Mucosa of stomach (tissue), 1 donor: Measurements from ENCODE around the gene CCNY.
A peak's percentile ranks its signal among the peaks of the same experiment; 100 is the strongest.
"Not testable (repeated sequence)": the region's sequence is repeated elsewhere in the genome, so short reads cannot be mapped to it uniquely, and the experiment has no call there.

Source experiments
- H3K27me3 ChIP-seq: one replicate; pipeline ENCODE4 v1.7.0; 2013; ENCODE audit warnings: mild to moderate bottlenecking, low read length; ENCODE audit not compliant: control insufficient read depth, insufficient read depth
- H3K36me3 ChIP-seq: one replicate; pipeline ENCODE4 v1.7.0; 2013; ENCODE audit warnings: low read length; ENCODE audit not compliant: control insufficient read depth, insufficient read depth
- H3K4me1 ChIP-seq: one replicate; pipeline ENCODE4 v1.7.0; 2013; ENCODE audit warnings: mild to moderate bottlenecking, low read length; ENCODE audit not compliant: control insufficient read depth, insufficient read depth
- H3K4me3 ChIP-seq: one replicate; pipeline ENCODE4 v1.7.0; 2013; ENCODE audit warnings: low read length
- H3K9ac ChIP-seq: one replicate; pipeline ENCODE4 v1.7.0; 2013; ENCODE audit warnings: mild to moderate bottlenecking, low read length, moderate library complexity
- H3K9me3 ChIP-seq: one replicate; pipeline ENCODE4 v1.7.0; 2013; ENCODE audit warnings: mild to moderate bottlenecking, low read length, moderate library complexity; ENCODE audit not compliant: control insufficient read depth
- donor health status: Pancreatic carcinoma.

Gene CCNY

DNA sequence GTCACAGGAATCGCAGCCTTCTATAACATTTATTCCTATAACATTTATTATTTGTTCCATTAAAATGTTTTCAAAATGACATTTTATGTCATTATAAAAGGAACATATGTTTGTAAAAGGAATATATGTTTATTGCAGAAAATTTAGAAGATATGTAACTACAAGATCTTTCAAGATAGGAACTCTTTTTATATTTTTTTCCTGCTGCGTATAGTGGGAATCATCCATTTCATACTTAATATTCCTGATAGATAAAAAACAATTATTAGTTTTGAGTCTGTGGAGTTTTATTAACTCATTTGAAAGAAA is 55.6 kb downstream of the CCNY start:
- Histone ChIP-seq H3K27me3 (no peaks in the 10 kb centered on the region), H3K4me1 (peaks cover 13% of the 10 kb centered on the region), H3K9ac (no peak overlapping the region), H3K4me3 (no peak overlapping the region), H3K9me3 (no peaks in the 10 kb centered on the region), H3K36me3 (no peaks in the 10 kb centered on the region)

DNA sequence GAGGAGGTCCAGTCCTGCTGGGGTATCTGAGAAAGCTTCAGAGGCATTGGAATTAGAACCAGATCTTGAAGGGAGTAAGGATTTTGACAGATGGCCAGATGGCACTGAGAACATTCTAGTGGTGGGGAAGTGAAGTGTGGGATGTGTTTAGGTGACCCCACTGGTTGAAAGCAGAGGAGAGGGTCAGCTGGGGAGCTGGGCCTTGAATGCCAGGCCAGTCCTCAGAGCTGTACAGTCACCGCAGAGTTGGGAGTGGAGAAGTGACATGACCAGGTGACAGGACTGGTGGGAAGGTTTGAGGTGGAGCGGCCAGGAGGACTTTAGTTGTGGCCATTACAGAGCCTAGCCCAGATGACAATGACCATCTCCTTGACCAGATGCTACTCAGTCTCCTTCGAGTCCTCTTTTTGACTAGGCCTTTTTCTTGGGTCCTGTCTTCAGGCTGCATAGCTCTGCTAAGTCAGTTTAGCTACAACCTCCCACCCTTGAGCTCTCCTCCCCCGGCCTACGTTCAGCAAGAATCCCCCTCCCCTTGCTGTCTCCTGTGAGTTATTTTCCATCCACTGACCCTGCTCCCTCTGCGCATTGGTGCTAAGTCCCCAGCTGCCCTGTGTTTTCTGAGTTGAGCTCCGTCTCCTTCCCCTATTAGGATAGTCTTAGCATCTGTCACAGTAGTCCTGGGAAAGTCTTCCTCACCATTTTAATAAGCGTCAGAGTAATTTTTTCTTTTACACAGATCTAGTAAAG is 56.3 kb downstream of the CCNY start:
- H3K4me3 ChIP-seq = no peak overlapping the region
- H3K9me3 ChIP-seq = no peaks in the 10 kb centered on the region
- H3K9ac ChIP-seq = no peak overlapping the region
- H3K36me3 ChIP-seq = no peaks in the 10 kb centered on the region
- no peaks in the 10 kb centered on the region for H3K27me3 ChIP-seq
- peaks cover 5% of the 10 kb centered on the region for H3K4me1 ChIP-seq

DNA sequence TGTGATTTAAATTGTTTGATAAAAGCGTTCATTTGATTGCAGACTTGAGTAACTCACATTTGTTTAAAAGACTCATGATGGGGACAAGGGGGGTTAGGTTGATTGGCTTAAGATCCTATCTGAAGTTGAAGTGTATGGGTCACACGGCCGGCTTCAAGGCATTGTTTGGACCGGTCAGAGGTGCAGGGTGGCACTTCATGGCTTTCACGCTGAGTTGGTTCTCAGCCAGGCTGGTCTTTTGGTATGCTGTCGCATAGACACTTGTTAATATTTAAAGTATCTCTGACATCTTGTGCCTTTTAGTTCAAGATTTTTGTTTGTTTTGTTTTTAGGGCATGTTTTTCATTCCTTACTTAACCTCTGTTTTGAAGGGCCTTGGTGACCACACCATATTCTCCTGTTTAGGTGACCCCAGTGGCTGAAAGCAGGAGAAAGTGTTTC is 58.1 kb downstream of the CCNY start:
- H3K9ac ChIP-seq = peak overlapping the region; percentile 14
- H3K36me3 ChIP-seq = no peaks in the 10 kb centered on the region
- H3K4me1 ChIP-seq = peaks cover 4% of the 10 kb centered on the region
- no peaks in the 10 kb centered on the region for H3K9me3 ChIP-seq
- no peaks in the 10 kb centered on the region for H3K27me3 ChIP-seq
- no peak overlapping the region for H3K4me3 ChIP-seq

DNA sequence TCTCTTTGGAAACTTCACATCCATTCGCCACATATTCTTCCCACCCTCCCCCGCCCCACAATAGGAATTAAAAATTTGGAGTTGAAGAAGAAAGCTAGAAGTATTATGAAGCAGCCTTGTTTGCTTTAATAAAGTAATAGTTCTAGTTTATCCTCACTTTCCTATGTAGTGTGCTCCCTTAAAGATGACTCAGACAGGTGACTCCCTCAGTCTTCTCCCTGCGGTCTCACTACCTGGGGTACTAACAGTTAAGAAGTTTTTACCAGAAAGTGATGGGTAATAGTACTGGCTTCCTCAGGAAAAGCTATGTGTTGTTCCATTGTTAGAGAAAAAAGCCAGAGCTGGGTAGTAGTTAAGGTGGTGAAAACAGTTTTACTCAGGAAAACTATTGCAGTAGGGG is 58.6 kb downstream of the CCNY start:
- H3K4me3 ChIP-seq = no peak overlapping the region
- H3K9me3 ChIP-seq = no peaks in the 10 kb centered on the region
- peaks cover 8% of the 10 kb centered on the region for H3K4me1 ChIP-seq
- no peaks in the 10 kb centered on the region for H3K36me3 ChIP-seq
- no peaks in the 10 kb centered on the region for H3K27me3 ChIP-seq
- H3K9ac ChIP-seq = no peak overlapping the region

DNA sequence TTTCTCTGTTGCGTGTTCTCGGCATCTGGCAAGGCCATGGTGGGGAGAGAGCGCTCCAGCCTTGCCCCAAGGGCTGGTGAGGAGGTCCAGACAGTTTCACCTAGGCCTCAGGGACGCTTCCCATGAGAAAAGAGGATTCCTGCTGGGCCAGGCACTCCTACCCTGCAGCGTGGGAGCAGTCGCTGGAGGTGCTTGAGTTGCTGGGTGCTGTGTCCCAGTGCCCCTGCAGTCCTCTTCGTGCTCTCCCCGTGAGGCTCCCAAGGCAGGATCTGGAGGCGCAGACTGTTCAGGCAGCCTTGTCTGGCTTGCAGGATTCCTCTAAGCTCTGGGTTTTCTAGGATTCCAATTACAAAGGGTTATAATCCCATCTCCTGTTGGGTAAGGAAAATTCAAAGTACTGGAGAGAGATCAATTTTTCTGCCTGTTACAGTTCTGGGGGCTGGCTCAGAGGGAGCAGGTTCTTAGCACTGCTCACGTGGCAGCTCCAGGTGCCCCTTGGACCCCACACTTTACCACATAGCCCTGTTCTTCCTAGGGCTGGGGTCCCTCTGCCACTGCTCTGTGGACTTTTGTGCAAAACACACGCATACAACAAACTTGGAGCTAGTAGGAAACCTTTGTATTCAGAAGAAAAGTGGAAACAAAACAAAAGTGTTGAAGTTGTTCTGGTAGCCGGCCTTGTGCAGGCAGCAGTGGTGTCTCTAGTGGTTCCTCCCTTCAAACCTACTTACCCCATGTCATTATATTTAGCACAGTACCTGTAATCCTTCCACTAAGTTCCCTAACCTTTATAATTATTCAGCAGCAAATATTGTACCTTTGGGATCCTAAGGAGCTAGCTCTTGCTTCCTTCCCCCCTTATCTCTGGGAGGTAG is 60.5 kb downstream of the CCNY start:
- peaks cover 18% of the 10 kb centered on the region for H3K4me1 ChIP-seq
- H3K4me3 ChIP-seq = no peak overlapping the region
- H3K27me3 ChIP-seq = no peaks in the 10 kb centered on the region
- H3K9me3 ChIP-seq = no peaks in the 10 kb centered on the region
- no peak overlapping the region for H3K9ac ChIP-seq
- H3K36me3 ChIP-seq = no peaks in the 10 kb centered on the region

DNA sequence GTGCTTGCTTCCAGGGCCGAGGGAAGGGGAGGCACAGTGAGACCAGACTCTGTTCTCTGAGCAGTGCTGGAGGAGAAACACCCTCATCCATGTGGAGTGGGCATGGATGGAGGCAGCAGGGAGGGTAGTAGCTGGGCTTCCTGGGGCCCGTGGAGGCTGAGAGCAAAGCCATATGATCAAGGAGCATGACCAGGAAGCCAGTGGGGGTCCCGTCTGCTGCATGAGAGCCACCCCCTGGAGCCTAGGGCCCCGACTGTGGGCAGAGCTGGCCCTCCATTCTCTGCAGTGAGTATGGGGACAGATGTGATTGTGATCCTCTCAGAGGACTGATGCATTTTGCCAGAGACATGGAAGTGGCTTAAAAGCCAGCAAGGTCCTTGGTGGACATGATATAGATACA is 61.6 kb downstream of the CCNY start:
- Histone ChIP-seq H3K9ac (no peak overlapping the region), H3K36me3 (no peaks in the 10 kb centered on the region), H3K4me3 (no peak overlapping the region), H3K9me3 (no peaks in the 10 kb centered on the region), H3K4me1 (peaks cover 18% of the 10 kb centered on the region), H3K27me3 (no peaks in the 10 kb centered on the region)

DNA sequence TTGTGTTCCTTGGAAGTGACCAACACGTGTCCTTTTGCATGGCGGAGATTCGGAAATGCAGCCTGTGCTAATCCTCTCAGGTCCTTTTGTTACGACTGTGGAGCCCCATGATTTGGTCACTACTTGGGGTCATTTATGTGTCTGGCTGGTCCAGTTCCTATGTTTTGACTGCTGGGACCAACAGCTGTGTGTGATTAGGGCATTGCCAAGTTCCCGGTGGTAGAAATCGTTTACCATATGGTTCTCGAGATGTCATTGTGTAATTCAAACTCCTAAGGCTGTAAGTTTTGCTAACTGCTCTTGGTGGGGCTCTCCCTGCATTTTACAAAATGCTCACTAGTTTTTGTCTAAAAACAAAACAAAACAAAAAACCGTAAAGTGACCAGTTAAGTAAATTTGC is 62.0 kb downstream of the CCNY start:
- H3K9me3 ChIP-seq = no peaks in the 10 kb centered on the region
- H3K36me3 ChIP-seq = no peaks in the 10 kb centered on the region
- H3K4me1 ChIP-seq = peaks cover 19% of the 10 kb centered on the region
- H3K9ac ChIP-seq = no peak overlapping the region
- no peak overlapping the region for H3K4me3 ChIP-seq
- H3K27me3 ChIP-seq = no peaks in the 10 kb centered on the region

DNA sequence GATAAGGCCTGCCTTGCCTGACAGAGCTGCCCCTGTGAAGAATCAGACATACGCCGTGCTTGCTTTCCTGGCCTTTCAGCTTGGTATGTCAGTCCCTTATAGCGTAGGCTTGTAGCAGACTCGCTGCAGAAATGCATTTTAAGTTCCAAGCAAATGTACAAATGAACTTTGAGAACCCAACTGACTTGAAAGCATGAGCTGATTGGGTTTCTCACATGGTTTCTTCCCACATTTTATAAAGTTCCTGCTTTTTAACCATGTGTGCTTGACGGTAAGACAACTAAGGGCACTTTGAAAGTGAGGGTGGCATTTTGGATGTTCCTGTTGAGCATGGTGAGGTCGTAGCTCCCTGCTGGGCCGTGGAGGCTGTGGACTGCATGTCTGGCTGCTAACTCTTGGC is 62.6 kb downstream of the CCNY start:
- Histone ChIP-seq H3K9ac (no peak overlapping the region), H3K36me3 (no peaks in the 10 kb centered on the region), H3K9me3 (no peaks in the 10 kb centered on the region), H3K4me1 (peaks cover 25% of the 10 kb centered on the region), H3K27me3 (no peaks in the 10 kb centered on the region), H3K4me3 (no peak overlapping the region)

DNA sequence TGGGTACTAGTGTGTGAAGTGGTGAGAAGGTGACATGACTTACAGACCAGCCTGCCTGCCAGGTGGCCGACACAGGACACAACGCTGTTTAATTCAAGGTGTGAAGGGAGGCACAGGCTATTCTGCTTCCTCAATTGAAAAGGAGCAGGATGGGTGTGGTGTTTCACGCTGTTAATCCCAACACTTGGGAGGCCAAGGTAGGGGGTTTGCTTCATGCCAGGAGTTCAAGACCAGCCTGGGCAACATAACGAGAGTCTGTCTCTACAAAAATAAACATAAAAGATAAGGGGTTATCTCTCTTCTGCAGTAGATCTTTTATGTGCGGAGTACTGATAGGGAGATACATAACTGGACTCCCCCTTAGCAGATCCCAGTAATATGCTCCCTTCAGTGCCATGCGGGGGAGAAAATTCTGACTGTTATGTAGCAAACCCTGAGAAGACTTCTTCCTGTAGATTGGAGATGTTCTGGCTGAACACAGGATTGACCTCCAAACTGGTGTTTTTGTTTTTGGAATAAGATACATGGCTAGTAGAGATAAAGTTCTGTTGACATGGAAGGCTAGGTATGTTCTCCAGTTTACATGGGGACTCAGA is 63.2 kb downstream of the CCNY start:
- Histone ChIP-seq H3K36me3 (no peaks in the 10 kb centered on the region), H3K27me3 (no peaks in the 10 kb centered on the region), H3K9me3 (no peaks in the 10 kb centered on the region), H3K4me1 (peaks cover 27% of the 10 kb centered on the region), H3K9ac (no peak overlapping the region), H3K4me3 (no peak overlapping the region)

DNA sequence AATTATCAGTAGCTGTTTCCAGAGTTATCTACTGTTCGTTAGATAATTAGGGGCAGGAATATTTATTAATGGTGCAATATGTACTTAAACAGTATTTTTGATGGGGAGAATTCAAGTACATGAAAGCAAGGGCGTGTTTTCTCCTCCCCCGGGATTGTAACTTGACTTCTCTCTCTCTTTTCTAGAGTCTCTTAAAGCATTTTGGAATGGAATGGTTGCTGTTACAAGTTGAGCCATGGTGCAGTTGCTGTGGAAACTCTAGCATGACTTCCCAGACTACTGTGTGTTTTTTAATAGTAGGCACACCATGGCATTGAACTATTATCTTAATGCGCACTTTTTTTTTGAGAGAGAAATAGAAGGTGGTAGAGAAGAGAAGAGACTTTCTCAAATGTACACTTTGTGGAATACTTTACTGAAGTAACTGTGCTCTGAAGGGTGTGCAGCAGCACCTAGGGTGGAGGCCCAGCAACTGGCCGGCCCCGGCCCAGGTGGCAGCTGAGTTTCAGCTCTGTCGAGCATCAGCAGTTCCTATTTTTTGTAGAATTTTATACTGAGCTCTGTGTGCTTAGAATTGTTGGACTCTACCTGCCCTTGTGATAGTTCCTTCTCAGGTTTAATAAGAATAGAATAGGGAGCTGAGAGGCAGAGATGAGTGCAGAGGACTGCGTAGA is 64.4 kb downstream of the CCNY start:
- Histone ChIP-seq H3K9me3 (no peaks in the 10 kb centered on the region), H3K36me3 (no peaks in the 10 kb centered on the region), H3K4me3 (no peak overlapping the region), H3K9ac (no peak overlapping the region), H3K4me1 (peaks cover 31% of the 10 kb centered on the region), H3K27me3 (no peaks in the 10 kb centered on the region)

DNA sequence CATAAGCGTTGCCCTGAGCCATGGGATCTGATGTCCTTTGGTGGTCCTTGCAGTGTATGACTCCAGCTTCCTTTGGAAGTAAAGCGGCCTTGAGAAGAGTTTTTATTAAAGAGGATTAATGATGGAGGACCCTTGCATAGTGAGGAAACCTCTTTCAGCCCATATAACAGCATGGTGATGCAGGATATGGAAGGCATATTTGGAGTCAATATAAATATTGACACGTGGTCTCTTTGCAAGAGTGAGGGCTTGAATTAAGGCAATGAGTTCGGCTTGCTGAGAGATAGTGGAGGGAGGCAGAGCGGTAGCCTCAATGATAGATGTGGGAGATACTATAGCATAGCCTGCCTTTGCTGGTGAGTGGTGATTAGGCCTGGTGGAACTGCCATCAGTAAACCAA is 67.2 kb downstream of the CCNY start:
- not testable (repeated sequence) for H3K4me3 ChIP-seq
- peaks cover 31% of the 10 kb centered on the region for H3K4me1 ChIP-seq

DNA sequence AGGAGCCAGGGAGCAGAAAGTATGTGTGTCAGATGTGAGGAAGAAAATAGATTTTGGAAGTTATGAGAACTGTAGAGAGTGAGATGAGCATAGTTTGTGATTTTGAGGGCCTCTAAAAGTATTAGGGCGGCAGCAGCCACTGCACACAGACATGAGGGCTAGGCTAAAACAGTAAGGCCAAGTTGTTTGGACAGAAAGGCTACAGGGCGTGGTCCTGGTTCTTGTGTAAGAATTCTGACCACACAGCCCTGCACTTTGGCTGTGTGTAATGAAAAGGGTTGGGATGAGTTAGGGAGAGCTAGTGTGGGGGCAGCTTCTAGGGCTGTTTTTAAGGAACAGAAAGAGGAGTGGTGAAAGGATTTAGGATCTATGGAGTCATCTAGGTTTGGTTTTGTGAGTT is 67.8 kb downstream of the CCNY start:
- H3K9ac ChIP-seq, H3K9me3 ChIP-seq, H3K27me3 ChIP-seq, H3K36me3 ChIP-seq, H3K4me3 ChIP-seq: not testable (repeated sequence)
- H3K4me1 ChIP-seq = peaks cover 30% of the 10 kb centered on the region

More for the DNA sequence above, 67.2 kb downstream of the CCNY start:
- H3K27me3 ChIP-seq, H3K9me3 ChIP-seq, H3K36me3 ChIP-seq, H3K9ac ChIP-seq: not testable (repeated sequence)
